Neural cell (in vitro differentiated cells): ENCODE results near the gene VWF. TPM values are rescaled to one million over a fixed set of nuclear protein-coding genes. Genes with fewer than 3 reads are reported as not detected.

Experiments used
- H2AFZ ChIP-seq: fragments of 200-600, 300-800 bp; sonication (generic), shearing (Covaris generic); 2 replicates; pipeline ENCODE4 v1.6.0; 2014; ENCODE audit warnings: low read depth, mild to moderate bottlenecking, antibody characterized with exemption, low read length, moderate library complexity
- H3F3A ChIP-seq: fragments of 200-600 bp; shearing (Covaris generic); 2 replicates; pipeline ENCODE4 v1.6.1; 2016; ENCODE audit warnings: mild to moderate bottlenecking, moderate library complexity, mixed read lengths, antibody characterized with exemption, low read length; ENCODE audit not compliant: insufficient read depth, poor library complexity, severe bottlenecking
- H3K27ac ChIP-seq: fragments of 200-600, 300-800 bp; sonication (generic), shearing (Covaris generic); 2 replicates; pipeline ENCODE4 v1.5.1; 2014; ENCODE audit warnings: mild to moderate bottlenecking, low read length, moderate library complexity
- H3K27me3 ChIP-seq: fragments of 300-800, 200-600 bp; sonication (generic), shearing (Covaris generic); 2 replicates; pipeline ENCODE4 v1.6.0; 2014; ENCODE audit warnings: mild to moderate bottlenecking, low read depth, low read length, moderate library complexity; ENCODE audit not compliant: insufficient read depth
- H3K36me3 ChIP-seq: fragments of 300-800, 200-600 bp; sonication (generic), shearing (Covaris generic); 2 replicates; pipeline ENCODE4 v1.5.1; 2014; ENCODE audit warnings: mild to moderate bottlenecking, antibody characterized with exemption, low read length, moderate library complexity; ENCODE audit not compliant: insufficient read depth
- H3K4me2 ChIP-seq: fragments of 300-800, 200-600 bp; sonication (generic), shearing (Covaris generic); 2 replicates; pipeline ENCODE4 v1.6.0; 2014; ENCODE audit warnings: mild to moderate bottlenecking, low read length
- H3K4me3 ChIP-seq: fragments of 300-800, 200-600 bp; sonication (generic), shearing (Covaris generic); 2 replicates; pipeline ENCODE4 v1.5.1; 2014; ENCODE audit warnings: mild to moderate bottlenecking, low read length, moderate library complexity
- H3K79me2 ChIP-seq: fragments of 200-600 bp; shearing (Covaris generic); replicated peaks from 2 replicates; pipeline ENCODE4 v1.6.0; 2014; ENCODE audit warnings: mild to moderate bottlenecking, low read length, moderate library complexity; ENCODE audit not compliant: insufficient read depth
- H3K9ac ChIP-seq: fragments of 300-800, 200-600 bp; sonication (generic), shearing (Covaris generic); 2 replicates; pipeline ENCODE4 v1.6.1; 2016; ENCODE audit warnings: mild to moderate bottlenecking, low read length, mixed read lengths
- H3K9me2 ChIP-seq: fragments of 200-600 bp; shearing (Covaris generic); 2 replicates; pipeline ENCODE4 v1.6.1; 2016; ENCODE audit warnings: mild to moderate bottlenecking, low read length, mixed read lengths; ENCODE audit not compliant: insufficient read depth
- H3K9me3 ChIP-seq: fragments of 200-600, 300-800 bp; sonication (generic), shearing (Covaris generic); 2 replicates; pipeline ENCODE4 v1.6.1; 2016; ENCODE audit warnings: mild to moderate bottlenecking, mixed run types, low read length, moderate library complexity, mixed read lengths
- H4K20me1 ChIP-seq: fragments of 200-600 bp; shearing (Covaris generic); 2 replicates; pipeline ENCODE4 v1.6.1; 2016; ENCODE audit warnings: mild to moderate bottlenecking, mixed run types; ENCODE audit not compliant: insufficient read depth
- EP300 ChIP-seq: fragments of 450-650 bp; conservative IDR thresholded peaks from 2 replicates; pipeline ENCODE4 v1.6.1; 2014; ENCODE audit warnings: antibody characterized with exemption, mild to moderate bottlenecking, moderate library complexity; ENCODE audit not compliant: poor library complexity, severe bottlenecking
- EZH2 ChIP-seq: fragments of 200-600, 300-800 bp; shearing (Covaris generic), sonication (generic); IDR thresholded peaks from 2 replicates; pipeline ENCODE4 v1.6.1; 2014; ENCODE audit warnings: antibody characterized with exemption, low read length, borderline replicate concordance, mild to moderate bottlenecking; ENCODE audit not compliant: insufficient read depth, poor library complexity, severe bottlenecking
- MXI1 ChIP-seq: fragments of 450-650 bp; conservative IDR thresholded peaks from 2 replicates; pipeline ENCODE4 v1.6.1; 2014; ENCODE audit warnings: antibody characterized with exemption, mild to moderate bottlenecking; ENCODE audit not compliant: poor library complexity, severe bottlenecking
- POLR2AphosphoS5 ChIP-seq: IDR thresholded peaks from 2 replicates; pipeline ENCODE4 v1.6.1; 2012
- RAD21 ChIP-seq: fragments of 450-650 bp; conservative IDR thresholded peaks from 2 replicates; pipeline ENCODE4 v1.6.1; 2014; ENCODE audit warnings: antibody characterized with exemption, mild to moderate bottlenecking, moderate library complexity
- SMC3 ChIP-seq: fragments of 450-650 bp; conservative IDR thresholded peaks from 2 replicates; pipeline ENCODE4 v1.6.1; 2014; ENCODE audit warnings: antibody characterized with exemption, mild to moderate bottlenecking, moderate library complexity; ENCODE audit not compliant: poor library complexity
- TAF1 ChIP-seq: IDR thresholded peaks from 2 replicates; pipeline ENCODE4 v1.6.1; 2012; ENCODE audit warnings: low read depth
- polyA plus RNA-seq: library from polyadenylated mRNA; depleted of rRNA; stranded (reverse); fragments of >200 nt; gene quantifications from 2 replicates; pipeline ENCODE4 v1.2.3, GENCODE V29; 2014
- TF ChIP-seq, protein P1 (sequence below): fragments of 450-650 bp; IDR thresholded peaks from 2 replicates; pipeline ENCODE4 v1.5.1; 2014; ENCODE audit warnings: antibody characterized with exemption, mild to moderate bottlenecking, moderate library complexity; ENCODE audit not compliant: poor library complexity, severe bottlenecking
- TF ChIP-seq, protein P2 (sequence below): IDR thresholded peaks from 2 replicates; pipeline ENCODE4 v1.6.1; 2012; ENCODE audit warnings: borderline replicate concordance

Gene VWF
- polyA plus RNA-seq, 1 donor from 2014 or later, result not detected

DNA sequence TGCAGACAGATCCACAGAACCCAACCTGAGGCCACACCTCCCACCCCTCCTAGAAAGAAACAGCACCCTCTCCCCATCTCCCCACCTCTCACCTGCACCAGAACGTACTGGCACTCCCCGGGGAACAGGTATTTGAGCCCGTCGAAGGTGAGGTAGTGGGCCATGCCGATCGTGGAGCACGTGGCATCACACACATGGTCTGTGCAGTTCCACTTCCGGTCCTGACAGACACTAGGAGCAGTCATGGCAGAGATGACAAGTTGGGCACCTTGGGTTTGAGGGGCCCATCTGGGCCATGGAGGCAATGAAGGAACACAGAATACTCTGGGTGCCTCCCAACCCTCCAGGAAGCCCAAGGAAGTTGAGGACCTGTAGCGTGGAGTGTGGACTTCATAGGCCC is 89.9 kb downstream of the VWF start:
- Histone ChIP-seq H3K4me3 (no peak overlapping the region), H4K20me1 (no peaks in the 10 kb centered on the region), H3K9ac (no peak overlapping the region), H3K79me2 (no peaks in the 10 kb centered on the region), H3K9me2 (no peaks in the 10 kb centered on the region), H3K4me2 (no peak overlapping the region), H3K36me3 (no peaks in the 10 kb centered on the region), H3K27ac (no peak overlapping the region), H3K9me3 (no peaks in the 10 kb centered on the region), H3F3A (no peaks in the 10 kb centered on the region), H3K27me3 (no peaks in the 10 kb centered on the region), H2AFZ (no peak overlapping the region)
- no peak for TF ChIP-seq EZH2
- no peak for TF ChIP-seq MXI1
- TF ChIP-seq, protein P1, sequence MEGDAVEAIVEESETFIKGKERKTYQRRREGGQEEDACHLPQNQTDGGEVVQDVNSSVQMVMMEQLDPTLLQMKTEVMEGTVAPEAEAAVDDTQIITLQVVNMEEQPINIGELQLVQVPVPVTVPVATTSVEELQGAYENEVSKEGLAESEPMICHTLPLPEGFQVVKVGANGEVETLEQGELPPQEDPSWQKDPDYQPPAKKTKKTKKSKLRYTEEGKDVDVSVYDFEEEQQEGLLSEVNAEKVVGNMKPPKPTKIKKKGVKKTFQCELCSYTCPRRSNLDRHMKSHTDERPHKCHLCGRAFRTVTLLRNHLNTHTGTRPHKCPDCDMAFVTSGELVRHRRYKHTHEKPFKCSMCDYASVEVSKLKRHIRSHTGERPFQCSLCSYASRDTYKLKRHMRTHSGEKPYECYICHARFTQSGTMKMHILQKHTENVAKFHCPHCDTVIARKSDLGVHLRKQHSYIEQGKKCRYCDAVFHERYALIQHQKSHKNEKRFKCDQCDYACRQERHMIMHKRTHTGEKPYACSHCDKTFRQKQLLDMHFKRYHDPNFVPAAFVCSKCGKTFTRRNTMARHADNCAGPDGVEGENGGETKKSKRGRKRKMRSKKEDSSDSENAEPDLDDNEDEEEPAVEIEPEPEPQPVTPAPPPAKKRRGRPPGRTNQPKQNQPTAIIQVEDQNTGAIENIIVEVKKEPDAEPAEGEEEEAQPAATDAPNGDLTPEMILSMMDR, result no peak
- TF ChIP-seq, protein P2, sequence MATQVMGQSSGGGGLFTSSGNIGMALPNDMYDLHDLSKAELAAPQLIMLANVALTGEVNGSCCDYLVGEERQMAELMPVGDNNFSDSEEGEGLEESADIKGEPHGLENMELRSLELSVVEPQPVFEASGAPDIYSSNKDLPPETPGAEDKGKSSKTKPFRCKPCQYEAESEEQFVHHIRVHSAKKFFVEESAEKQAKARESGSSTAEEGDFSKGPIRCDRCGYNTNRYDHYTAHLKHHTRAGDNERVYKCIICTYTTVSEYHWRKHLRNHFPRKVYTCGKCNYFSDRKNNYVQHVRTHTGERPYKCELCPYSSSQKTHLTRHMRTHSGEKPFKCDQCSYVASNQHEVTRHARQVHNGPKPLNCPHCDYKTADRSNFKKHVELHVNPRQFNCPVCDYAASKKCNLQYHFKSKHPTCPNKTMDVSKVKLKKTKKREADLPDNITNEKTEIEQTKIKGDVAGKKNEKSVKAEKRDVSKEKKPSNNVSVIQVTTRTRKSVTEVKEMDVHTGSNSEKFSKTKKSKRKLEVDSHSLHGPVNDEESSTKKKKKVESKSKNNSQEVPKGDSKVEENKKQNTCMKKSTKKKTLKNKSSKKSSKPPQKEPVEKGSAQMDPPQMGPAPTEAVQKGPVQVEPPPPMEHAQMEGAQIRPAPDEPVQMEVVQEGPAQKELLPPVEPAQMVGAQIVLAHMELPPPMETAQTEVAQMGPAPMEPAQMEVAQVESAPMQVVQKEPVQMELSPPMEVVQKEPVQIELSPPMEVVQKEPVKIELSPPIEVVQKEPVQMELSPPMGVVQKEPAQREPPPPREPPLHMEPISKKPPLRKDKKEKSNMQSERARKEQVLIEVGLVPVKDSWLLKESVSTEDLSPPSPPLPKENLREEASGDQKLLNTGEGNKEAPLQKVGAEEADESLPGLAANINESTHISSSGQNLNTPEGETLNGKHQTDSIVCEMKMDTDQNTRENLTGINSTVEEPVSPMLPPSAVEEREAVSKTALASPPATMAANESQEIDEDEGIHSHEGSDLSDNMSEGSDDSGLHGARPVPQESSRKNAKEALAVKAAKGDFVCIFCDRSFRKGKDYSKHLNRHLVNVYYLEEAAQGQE, result no peak
- TF ChIP-seq TAF1, result no peak
- no peak for TF ChIP-seq RAD21
- no peak for TF ChIP-seq EP300
- no peak for TF ChIP-seq SMC3
- TF ChIP-seq POLR2AphosphoS5, result no peak

DNA sequence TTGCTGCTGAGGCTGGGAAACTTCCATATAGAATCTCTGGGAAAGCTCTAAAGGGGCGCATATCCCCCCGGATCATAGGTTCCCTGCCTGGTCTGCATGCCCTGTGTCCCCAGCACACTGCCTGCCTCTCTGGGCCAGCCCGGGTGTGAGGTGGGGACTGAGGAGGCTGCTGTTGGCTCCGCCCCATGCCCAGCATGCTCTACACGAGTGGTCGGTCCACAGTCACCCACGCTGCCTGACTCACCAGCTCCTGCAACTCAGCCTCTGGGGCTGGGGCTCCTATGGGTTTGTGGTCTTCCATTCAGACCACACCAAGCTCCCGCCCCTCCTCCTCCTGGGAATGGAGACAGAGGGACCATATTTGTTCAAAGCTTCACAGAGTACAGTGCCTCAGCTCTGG is 90.9 kb downstream of the VWF start:
- no peaks in the 10 kb centered on the region for H4K20me1 ChIP-seq
- no peak overlapping the region for H3K4me3 ChIP-seq
- H3K9me3 ChIP-seq, result no peaks in the 10 kb centered on the region
- no peaks in the 10 kb centered on the region for H3K36me3 ChIP-seq
- H2AFZ ChIP-seq, result no peak overlapping the region
- no peaks in the 10 kb centered on the region for H3K27me3 ChIP-seq
- no peaks in the 10 kb centered on the region for H3K9me2 ChIP-seq
- H3K27ac ChIP-seq, result no peak overlapping the region
- no peaks in the 10 kb centered on the region for H3K79me2 ChIP-seq
- H3K9ac ChIP-seq, result no peak overlapping the region
- TF ChIP-seq, protein P2, result no peak
- TF ChIP-seq RAD21, result no peak
- TF ChIP-seq EZH2, result no peak
- no peak for TF ChIP-seq TAF1
- TF ChIP-seq, protein P1, result no peak
- no peak for TF ChIP-seq POLR2AphosphoS5
- TF ChIP-seq EP300, result no peak
- no peaks in the 10 kb centered on the region for H3F3A ChIP-seq
- H3K4me2 ChIP-seq, result no peak overlapping the region
